Measurements from ENCODE around the gene VWA8.

VWA8 gene

DNA sequence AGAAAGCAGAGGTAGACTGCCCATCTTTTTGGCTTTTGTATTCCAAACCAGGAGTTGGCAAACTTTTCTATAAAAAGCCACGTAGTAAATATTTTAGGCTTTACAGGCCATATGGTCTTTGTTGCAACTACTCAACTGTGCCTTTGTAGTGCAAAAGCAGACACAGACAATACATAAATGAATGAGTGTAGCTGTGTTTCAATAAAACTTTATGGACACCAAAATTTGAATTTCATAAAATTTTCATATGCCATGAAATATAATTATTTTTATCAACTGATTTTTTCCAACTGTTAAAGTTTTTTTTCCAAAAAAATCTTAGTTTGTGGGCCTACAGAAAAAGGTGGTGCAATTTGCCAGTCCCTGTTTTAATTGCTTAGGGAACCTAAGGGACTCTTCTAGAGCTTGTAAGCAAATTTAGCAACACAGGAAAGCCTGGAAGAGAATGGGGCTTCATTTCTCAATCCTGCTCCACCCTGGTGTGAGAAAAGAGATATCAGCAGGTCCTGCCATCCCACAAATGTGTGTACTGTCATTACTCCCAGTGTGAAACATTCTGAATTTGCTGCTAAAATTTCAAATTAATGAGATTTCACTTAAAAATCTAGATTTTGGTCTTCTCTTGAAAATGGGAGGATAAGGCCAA is 309.4 kb downstream of the VWA8 start:
- H3K9me3 ChIP-seq (ENCODE audit: control insufficient read depth, insufficient read depth, low read length): peaks cover 3% of the 10 kb centered on the region; the same call in 1 of the 2 replicates
- H3K36me3 ChIP-seq (ENCODE audit: control insufficient read depth, low read length): 0 out of 2 replicates have a peak, but pooled peaks cover 3% of the 10 kb centered on the region
- H3K79me2 ChIP-seq (ENCODE audit: control insufficient read depth, low read length): no peaks in the 10 kb centered on the region
- H3K27ac ChIP-seq (ENCODE audit: low read depth, low read length): 0 out of 2 replicates have a peak overlapping the region, but pooled peaks have one; percentile 32
- H3K4me1 ChIP-seq (ENCODE audit: control insufficient read depth, low read length): peaks cover 51% of the 10 kb centered on the region
- no peaks in the 10 kb centered on the region for H4K20me1 ChIP-seq (ENCODE audit: control insufficient read depth, insufficient read depth, low read depth, low read length)
- H3K4me2 ChIP-seq (ENCODE audit: low read length): peak overlapping the region; percentile 46
- peaks cover 19% of the 10 kb centered on the region; the same call in 1 of the 2 replicates for H3F3A ChIP-seq (ENCODE audit: control insufficient read depth, insufficient read depth)
- H3K9me2 ChIP-seq (replicated peaks; ENCODE audit: control insufficient read depth, low read length): no peaks in the 10 kb centered on the region
- no peaks in the 10 kb centered on the region for H3K27me3 ChIP-seq (ENCODE audit: control insufficient read depth, low read length)
- TF ChIP-seq, protein P1, sequence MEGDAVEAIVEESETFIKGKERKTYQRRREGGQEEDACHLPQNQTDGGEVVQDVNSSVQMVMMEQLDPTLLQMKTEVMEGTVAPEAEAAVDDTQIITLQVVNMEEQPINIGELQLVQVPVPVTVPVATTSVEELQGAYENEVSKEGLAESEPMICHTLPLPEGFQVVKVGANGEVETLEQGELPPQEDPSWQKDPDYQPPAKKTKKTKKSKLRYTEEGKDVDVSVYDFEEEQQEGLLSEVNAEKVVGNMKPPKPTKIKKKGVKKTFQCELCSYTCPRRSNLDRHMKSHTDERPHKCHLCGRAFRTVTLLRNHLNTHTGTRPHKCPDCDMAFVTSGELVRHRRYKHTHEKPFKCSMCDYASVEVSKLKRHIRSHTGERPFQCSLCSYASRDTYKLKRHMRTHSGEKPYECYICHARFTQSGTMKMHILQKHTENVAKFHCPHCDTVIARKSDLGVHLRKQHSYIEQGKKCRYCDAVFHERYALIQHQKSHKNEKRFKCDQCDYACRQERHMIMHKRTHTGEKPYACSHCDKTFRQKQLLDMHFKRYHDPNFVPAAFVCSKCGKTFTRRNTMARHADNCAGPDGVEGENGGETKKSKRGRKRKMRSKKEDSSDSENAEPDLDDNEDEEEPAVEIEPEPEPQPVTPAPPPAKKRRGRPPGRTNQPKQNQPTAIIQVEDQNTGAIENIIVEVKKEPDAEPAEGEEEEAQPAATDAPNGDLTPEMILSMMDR (IDR thresholded peaks at IDR 0.05; ENCODE audit: low read depth, low read length, poor library complexity, severe bottlenecking): no peak
- no peak for TF ChIP-seq EZH2phosphoT487 (IDR thresholded peaks at IDR 0.05; ENCODE audit: borderline replicate concordance, low read length)
- H3K4me3 ChIP-seq (ENCODE audit: low read length): peak overlapping the region; percentile 17; the same call in 1 of the 2 replicates

DNA sequence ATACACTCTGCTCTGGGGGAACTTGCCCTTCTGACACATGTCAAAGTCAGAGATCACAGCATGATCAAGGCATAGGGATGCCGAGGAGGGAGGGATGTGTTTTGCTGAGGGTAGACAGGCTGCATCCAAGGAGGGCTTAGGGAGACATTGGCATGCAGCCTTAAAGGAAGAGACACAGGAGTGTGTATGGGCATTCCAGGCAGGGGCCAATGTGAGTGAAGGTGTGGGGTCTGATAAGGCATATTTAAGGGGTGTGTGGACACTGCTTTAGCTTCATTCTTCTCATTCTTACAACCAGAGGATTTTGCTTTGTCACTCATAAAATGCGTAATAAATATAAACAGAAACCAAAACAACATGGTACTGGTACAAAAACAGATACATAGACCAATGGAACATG is 310.2 kb downstream of the VWA8 start:
- Histone ChIP-seq H3K27ac (ENCODE audit: low read depth, low read length) (no peak overlapping the region), H3K79me2 (ENCODE audit: control insufficient read depth, low read length) (no peaks in the 10 kb centered on the region), H3K36me3 (ENCODE audit: control insufficient read depth, low read length) (0 out of 2 replicates have a peak, but pooled peaks cover 3% of the 10 kb centered on the region), H4K20me1 (ENCODE audit: control insufficient read depth, insufficient read depth, low read depth, low read length) (no peaks in the 10 kb centered on the region), H3K4me3 (ENCODE audit: low read length) (no peak overlapping the region), H3K27me3 (ENCODE audit: control insufficient read depth, low read length) (no peaks in the 10 kb centered on the region), H3K9me2 (replicated peaks; ENCODE audit: control insufficient read depth, low read length) (no peaks in the 10 kb centered on the region), H3F3A (ENCODE audit: control insufficient read depth, insufficient read depth) (peaks cover 19% of the 10 kb centered on the region; the same call in 1 of the 2 replicates), H3K9me3 (ENCODE audit: control insufficient read depth, insufficient read depth, low read length) (peaks cover 3% of the 10 kb centered on the region; the same call in 1 of the 2 replicates), H3K4me2 (ENCODE audit: low read length) (no peak overlapping the region), H3K4me1 (ENCODE audit: control insufficient read depth, low read length) (peaks cover 46% of the 10 kb centered on the region)
- TF ChIP-seq, protein P1 (IDR thresholded peaks at IDR 0.05; ENCODE audit: low read depth, low read length, poor library complexity, severe bottlenecking): no peak
- no peak for TF ChIP-seq EZH2phosphoT487 (IDR thresholded peaks at IDR 0.05; ENCODE audit: borderline replicate concordance, low read length)

DNA sequence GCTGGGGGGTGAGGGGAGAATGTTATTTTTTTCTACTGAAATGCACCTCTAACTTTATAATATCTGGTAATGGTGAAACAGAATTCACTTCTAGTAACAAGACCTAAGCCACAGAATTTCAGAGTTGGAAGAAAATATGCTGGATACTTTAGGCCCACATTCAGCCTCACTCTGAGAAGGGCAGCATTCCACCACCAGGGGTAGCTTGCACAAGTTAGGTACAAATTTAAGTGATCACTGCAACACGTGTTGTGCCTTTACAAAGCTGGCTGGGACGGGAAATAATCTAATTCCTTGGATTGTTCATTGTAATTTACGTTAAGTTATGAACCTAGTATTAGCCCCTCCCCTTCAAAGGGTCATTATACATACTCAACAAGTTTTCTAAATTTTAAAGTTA is 311.2 kb downstream of the VWA8 start:
- no peaks in the 10 kb centered on the region for H3K79me2 ChIP-seq (ENCODE audit: control insufficient read depth, low read length)
- H3K4me2 ChIP-seq (ENCODE audit: low read length): no peak overlapping the region
- H3K27ac ChIP-seq (ENCODE audit: low read depth, low read length): no peak overlapping the region

More for the DNA sequence above, 311.2 kb downstream of the VWA8 start:
- H3K9me2 ChIP-seq (replicated peaks; ENCODE audit: control insufficient read depth, low read length): no peaks in the 10 kb centered on the region
- no peaks in the 10 kb centered on the region for H3K27me3 ChIP-seq (ENCODE audit: control insufficient read depth, low read length)
- H3K4me3 ChIP-seq (ENCODE audit: low read length): no peak overlapping the region
- peaks cover 41% of the 10 kb centered on the region for H3K4me1 ChIP-seq (ENCODE audit: control insufficient read depth, low read length)
- H4K20me1 ChIP-seq (ENCODE audit: control insufficient read depth, insufficient read depth, low read depth, low read length): no peaks in the 10 kb centered on the region
- H3F3A ChIP-seq (ENCODE audit: control insufficient read depth, insufficient read depth): peaks cover 13% of the 10 kb centered on the region; the same call in 1 of the 2 replicates
- H3K36me3 ChIP-seq (ENCODE audit: control insufficient read depth, low read length): 0 out of 2 replicates have a peak, but pooled peaks cover 3% of the 10 kb centered on the region
- H3K9me3 ChIP-seq (ENCODE audit: control insufficient read depth, insufficient read depth, low read length): peaks cover 3% of the 10 kb centered on the region; the same call in 1 of the 2 replicates
- TF ChIP-seq, protein P1 (IDR thresholded peaks at IDR 0.05; ENCODE audit: low read depth, low read length, poor library complexity, severe bottlenecking): no peak
- no peak for TF ChIP-seq EZH2phosphoT487 (IDR thresholded peaks at IDR 0.05; ENCODE audit: borderline replicate concordance, low read length)
